H1 (cell line): ENCODE results near the gene ADAMTS16. TPM values are rescaled to one million over a fixed set of nuclear protein-coding genes. Genes with fewer than 3 reads are reported as not detected.

ENCODE experiments used
- CTCF ChIA-PET: fragments of 300-600 bp; sonication (Branson Sonifier 250); formaldehyde crosslinking; loops from one replicate; lab custom pipeline; 2021; ENCODE audit not compliant: partially characterized antibody; lab: Charles Lee
- POLR2A ChIA-PET: fragments of 300-600 bp; sonication (Branson Sonifier 250); formaldehyde crosslinking; loops from one replicate; lab custom pipeline; 2021; ENCODE audit warnings: inconsistent platforms; ENCODE audit not compliant: partially characterized antibody; lab: Charles Lee
- DNase-seq, 2 experiments: peaks; one replicate each; pipeline versions ENCODE4 v3.0.0 to v3.0.0-alpha.2; 2010 to 2022; ENCODE audit warnings: low spot score in 2 of 2, low read depth in 1 of 2, mixed read lengths in 1 of 2
- FAIRE-seq: peaks from 2 replicates; lab custom pipeline; 2011; peaks lifted over from hg19 to GRCh38; lab: Jason Lieb, UNC
- H2AFZ ChIP-seq: 2 replicates; pipeline ENCODE4 v1.8.1; 2012; ENCODE audit warnings: low read length, inconsistent platforms
- H2AK5ac ChIP-seq: 2 replicates; pipeline ENCODE4 v1.6.1; 2013; ENCODE audit warnings: low read depth, low read length
- H2BK120ac ChIP-seq: replicated peaks from 2 replicates; pipeline ENCODE3; 2013; ENCODE audit warnings: low read depth, low read length, inconsistent platforms
- H2BK12ac ChIP-seq: 2 replicates; pipeline ENCODE4 v1.6.1; 2013; ENCODE audit warnings: low read depth, low read length
- H2BK15ac ChIP-seq: 2 replicates; pipeline ENCODE4 v1.6.1; 2013; ENCODE audit warnings: low read length
- H2BK20ac ChIP-seq: 2 replicates; pipeline ENCODE4 v1.6.1; 2013; ENCODE audit warnings: low read length
- H2BK5ac ChIP-seq: 2 replicates; pipeline ENCODE4 v1.6.1; 2013; ENCODE audit warnings: low read depth, low read length
- H3K14ac ChIP-seq: 2 replicates; pipeline ENCODE4 v1.6.1; 2013; ENCODE audit warnings: inconsistent platforms; ENCODE audit not compliant: insufficient read length
- H3K18ac ChIP-seq: 2 replicates; pipeline ENCODE4 v1.6.1; 2013; ENCODE audit warnings: low read length; ENCODE audit errors: extremely low read depth
- H3K23ac ChIP-seq: 2 replicates; pipeline ENCODE4 v1.6.1; 2013; ENCODE audit warnings: inconsistent platforms; ENCODE audit not compliant: insufficient read length
- H3K23me2 ChIP-seq: 2 replicates; pipeline ENCODE4 v1.6.1; 2013; ENCODE audit warnings: low read depth, low read length
- H3K27ac ChIP-seq: 2 replicates; pipeline ENCODE4 v1.6.1; 2011; ENCODE audit warnings: low read depth, low read length, inconsistent platforms
- H3K27me3 ChIP-seq, 4 experiments: replicated peaks in 1 of 4; 1 replicate in 1 of 4; 2 replicates in 3 of 4; pipeline versions ENCODE4 v1.6.1 to v1.8.1; 2011 to 2013; ENCODE audit warnings: low read length in 3 of 4, mild to moderate bottlenecking in 3 of 4, inconsistent platforms in 2 of 4, mixed read lengths in 2 of 4, moderate library complexity in 1 of 4; ENCODE audit not compliant: control insufficient read depth in 3 of 4, insufficient read depth in 3 of 4; ENCODE audit errors: extremely low read depth in 1 of 4
- H3K36me3 ChIP-seq, 4 experiments: 2 replicates each; pipeline versions ENCODE4 v1.6.1 to v1.8.1; 2011 to 2013; ENCODE audit warnings: mild to moderate bottlenecking in 4 of 4, low read length in 3 of 4, moderate library complexity in 2 of 4, control low read depth in 1 of 4, inconsistent platforms in 1 of 4; ENCODE audit not compliant: insufficient read depth in 4 of 4, control insufficient read depth in 2 of 4
- H3K4ac ChIP-seq: replicated peaks from 2 replicates; pipeline ENCODE3; 2013; ENCODE audit warnings: low read length, low read depth, mixed read lengths, inconsistent platforms; ENCODE audit not compliant: insufficient read length
- H3K4me1 ChIP-seq, 4 experiments: replicated peaks in 1 of 4; 1 replicate in 1 of 4; 2 replicates in 3 of 4; pipeline versions ENCODE4 v1.6.1 to v1.8.1; 2011 to 2013; ENCODE audit warnings: low read length in 3 of 4, inconsistent platforms in 2 of 4, mixed read lengths in 1 of 4; ENCODE audit not compliant: insufficient read depth in 4 of 4, control insufficient read depth in 3 of 4
- H3K4me2 ChIP-seq, 2 experiments: 2 replicates each; pipeline versions ENCODE4 v1.6.1 to v1.8.1; 2011 to 2013; ENCODE audit warnings: low read depth in 2 of 2, low read length in 2 of 2, control low read depth in 1 of 2, inconsistent platforms in 1 of 2, mild to moderate bottlenecking in 1 of 2; ENCODE audit not compliant: insufficient read depth in 1 of 2
- H3K4me3 ChIP-seq, 4 experiments: fragments of 200-600, 300-600 bp in 1 of 4; sonication (generic), shearing (Covaris generic), sonication (Bioruptor Twin) in 1 of 4; 2 replicates each; pipeline versions ENCODE4 v1.5.1 to v1.8.1; 2011 to 2016; ENCODE audit warnings: low read length in 4 of 4, low read depth in 3 of 4, control low read depth in 2 of 4, inconsistent platforms in 2 of 4, mild to moderate bottlenecking in 2 of 4, mixed read lengths in 1 of 4, moderate library complexity in 1 of 4; ENCODE audit not compliant: insufficient read depth in 2 of 4; ENCODE audit errors: extremely low read depth in 1 of 4
- H3K56ac ChIP-seq: replicated peaks from 2 replicates; pipeline ENCODE3; 2013; ENCODE audit warnings: low read depth, mild to moderate bottlenecking, mixed read lengths, low read length, inconsistent platforms; ENCODE audit not compliant: insufficient read length
- H3K79me1 ChIP-seq: 2 replicates; pipeline ENCODE4 v1.6.1; 2013; ENCODE audit warnings: low read depth, low read length, control low read depth
- H3K79me2 ChIP-seq, 2 experiments: 2 replicates each; pipeline versions ENCODE4 v1.6.1 to v1.8.1; 2012 to 2013; ENCODE audit warnings: low read length in 2 of 2, mild to moderate bottlenecking in 2 of 2, inconsistent platforms in 1 of 2; ENCODE audit not compliant: insufficient read depth in 2 of 2, control insufficient read depth in 1 of 2
- H3K9ac ChIP-seq, 4 experiments: replicated peaks in 1 of 4; 1 replicate in 1 of 4; 2 replicates in 3 of 4; pipeline versions ENCODE4 v1.6.1 to v1.8.1; 2011 to 2013; ENCODE audit warnings: low read depth in 3 of 4, low read length in 3 of 4, control low read depth in 2 of 4, mild to moderate bottlenecking in 2 of 4, moderate library complexity in 2 of 4, inconsistent platforms in 1 of 4; ENCODE audit errors: extremely low read depth in 1 of 4
- H3K9me3 ChIP-seq, 2 experiments: 2 replicates each; pipeline versions ENCODE4 v1.6.1 to v1.8.1; 2012 to 2013; ENCODE audit warnings: mild to moderate bottlenecking in 2 of 2, moderate library complexity in 2 of 2, control low read depth in 1 of 2, inconsistent platforms in 1 of 2, low read depth in 1 of 2, low read length in 1 of 2, mixed read lengths in 1 of 2; ENCODE audit not compliant: insufficient read depth in 2 of 2
- H4K20me1 ChIP-seq, 2 experiments: replicated peaks in 1 of 2; 2 replicates each; pipeline versions ENCODE3 to v1.8.1; 2011 to 2013; ENCODE audit warnings: inconsistent platforms in 2 of 2, low read length in 2 of 2, mild to moderate bottlenecking in 1 of 2; ENCODE audit not compliant: insufficient read depth in 2 of 2, control insufficient read depth in 1 of 2
- H4K5ac ChIP-seq: 2 replicates; pipeline ENCODE4 v1.6.1; 2013; ENCODE audit warnings: low read length, low read depth, mixed read lengths, inconsistent platforms; ENCODE audit not compliant: insufficient read length
- H4K8ac ChIP-seq: 2 replicates; pipeline ENCODE4 v1.8.0; 2013; ENCODE audit warnings: mild to moderate bottlenecking, moderate library complexity, low read length, inconsistent platforms; ENCODE audit not compliant: insufficient read depth; ENCODE audit errors: extremely low read depth
- H4K91ac ChIP-seq: replicated peaks from 2 replicates; pipeline ENCODE3; 2013; ENCODE audit warnings: low read length, mixed read lengths, inconsistent platforms; ENCODE audit not compliant: insufficient read length
- MAX ChIP-seq: IDR thresholded peaks from 2 replicates; pipeline ENCODE4 v1.6.1; 2012; ENCODE audit warnings: inconsistent platforms
- TAF7 ChIP-seq: optimal IDR thresholded peaks from 2 replicates; pipeline ENCODE3; 2011; ENCODE audit warnings: low read depth, mild to moderate bottlenecking, inconsistent platforms, low read length, moderate library complexity, borderline replicate concordance
- WGBS, 2 experiments: shearing (Covaris generic) in 1 of 2; methylation state at CpG; one replicate each; pipeline versions ENCODE4 v1.1.6 to v1.1.7; 2013 to 2015; ENCODE audit warnings: low lambda C conversion rate in 2 of 2, mixed read lengths in 2 of 2, inconsistent platforms in 1 of 2, low coverage in 1 of 2, missing lambda C conversion rate in 1 of 2; ENCODE audit not compliant: insufficient replicate concordance in 2 of 2, insufficient coverage in 1 of 2, insufficient read length in 1 of 2; ENCODE audit errors: extremely low coverage in 1 of 2, missing lambda C conversion rate in 1 of 2; 5-methylcytosine and 5-hydroxymethylcytosine counted together
- polyA plus RNA-seq, 7 experiments: library from polyadenylated mRNA; depleted of rRNA in 3 of 7; stranded (reverse) in 5 of 7; unstranded in 2 of 7; fragments of >200 nt in 5 of 7; fragments of 200-250 nt in 2 of 7; gene quantifications; 1 replicate in 5 of 7; 2 replicates in 1 of 7; 4 replicates in 1 of 7; pipeline versions ENCODE4 v1.2.1 to v1.2.3, GENCODE V29; 2011 to 2013; ENCODE audit warnings: missing spikeins in 2 of 7, mixed read lengths in 2 of 7
- total RNA-seq: library from RNA; stranded (reverse); fragmentation: NEBNext Ultra II Directional; extraction: Animal tissue kit (Norgen Biotek cat#: 25700); gene quantifications from 2 replicates; pipeline ENCODE4 v1.2.1, GENCODE V29; 2021

The ADAMTS16 gene
- total and polyA plus RNA-seq, 2 of the 8 experiments (the other 6 are each of a cell fraction or from before 2014, with no cell fraction given), result 3.7 to 16.0 TPM

- no peak overlapping the region for H4K8ac ChIP-seq
- H3K4ac ChIP-seq, result no peak overlapping the region
- H3K4me3 ChIP-seq, result no peak overlapping the region
- no peaks in the 10 kb centered on the region for H3K9me3 ChIP-seq
- H2BK20ac ChIP-seq, result no peak overlapping the region
- H4K20me1 ChIP-seq, result no peaks in the 10 kb centered on the region
- H2BK15ac ChIP-seq, result no peak overlapping the region
- H3K4me1 ChIP-seq, result peaks cover 0 to 8% (median 5%) of the 10 kb centered on the region in 4 experiments; a peak in 6 of 7 replicates
- DNase-seq (no peak), FAIRE-seq (no peak)
- WGBS, 2 experiments, result 89% methylated on average over 4 of the region's 4 CpGs; no CpG with 5 or more reads in 1 of the 2 experiments
- H4K91ac ChIP-seq, result no peak overlapping the region
- H3K23ac ChIP-seq, result no peak overlapping the region
- H2AK5ac ChIP-seq, result no peak overlapping the region
- no peak overlapping the region for H4K5ac ChIP-seq
- no peak overlapping the region for H2BK12ac ChIP-seq
- no peak overlapping the region for H3K4me2 ChIP-seq
- ChIA-PET CTCF (interaction anchor here (0.8 to 2.1 kb wide), 4 partner anchors 12 to 39 kb away, joined by 3 to 8 read pairs (median 3); no protein-coding TSS in a partner anchor), POLR2A (no interaction called here)
- H2BK120ac ChIP-seq, result no peak overlapping the region
- no peaks in the 10 kb centered on the region for H3K79me2 ChIP-seq
- no peak overlapping the region for H2AFZ ChIP-seq
- H3K36me3 ChIP-seq, result no peaks in the 10 kb centered on the region
- H3K79me1 ChIP-seq, result no peaks in the 10 kb centered on the region
- H3K18ac ChIP-seq, result no peak overlapping the region
- no peak overlapping the region for H3K56ac ChIP-seq
- H3K27ac ChIP-seq, result no peak overlapping the region
- H3K14ac ChIP-seq, result no peak overlapping the region
- H3K27me3 ChIP-seq, result no peaks in the 10 kb centered on the region
- H3K9ac ChIP-seq, result no peak overlapping the region
- H2BK5ac ChIP-seq, result no peak overlapping the region
- H3K23me2 ChIP-seq, result no peaks in the 10 kb centered on the region
- no peak for TF ChIP-seq MAX
- TF ChIP-seq TAF7, result no peak
These were observed 192.2 kb downstream of the ADAMTS16 start for GRCh38 chr5:5332287-5332686.
